Thyroid gland (tissue), 4 donors: ENCODE data around the gene TMEM61. TPM values are rescaled to one million over a fixed set of nuclear protein-coding genes. Genes with fewer than 3 reads are reported as not detected.

ENCODE experiments used
- DNase-seq, 2 donors: peaks; one replicate each; pipeline ENCODE4 v3.0.0-alpha.2; 2019
- H3K27ac ChIP-seq, 3 donors: fragments of 200-600 bp; sonication (generic); 1 replicate in 2 of 3; 2 replicates in 1 of 3; pipeline ENCODE4 v1.5.1; 2016 to 2019; ENCODE audit warnings: mild to moderate bottlenecking in 1 of 3, moderate library complexity in 1 of 3
- H3K27me3 ChIP-seq: fragments of 200-600 bp; sonication (generic); one replicate; pipeline ENCODE4 v1.5.1; 2019
- H3K36me3 ChIP-seq, 2 donors: fragments of 200-600 bp; sonication (generic); one replicate each; pipeline ENCODE4 v1.5.1; 2016 to 2019
- H3K4me1 ChIP-seq, 2 donors: fragments of 200-600 bp; sonication (generic); one replicate each; pipeline ENCODE4 v1.5.1; 2017 to 2019
- H3K4me3 ChIP-seq, 3 donors: fragments of 200-600 bp; sonication (generic); replicated peaks in 1 of 3; 1 replicate in 2 of 3; 2 replicates in 1 of 3; pipeline ENCODE4 v1.5.1; 2016; ENCODE audit warnings: mild to moderate bottlenecking in 1 of 3
- H3K9me3 ChIP-seq: fragments of 200-600 bp; sonication (generic); one replicate; pipeline ENCODE4 v1.5.1; 2017
- POLR2A ChIP-seq, 2 donors: fragments of 450-650 bp; IDR thresholded peaks; one replicate each; pipeline ENCODE4 v1.6.1; 2017; ENCODE audit warnings: antibody characterized with exemption in 2 of 2, mild to moderate bottlenecking in 2 of 2, moderate library complexity in 1 of 2
- WGBS, 2 donors: methylation state at CpG; one replicate each; pipeline ENCODE4 v1.1.5; 2017; 5-methylcytosine and 5-hydroxymethylcytosine counted together
- intact Hi-C: fragments of 100-400 bp; cut with DNase I; formaldehyde crosslinking; loops from one replicate; pipeline ENCODE4 v1.15.1; 2023
- total RNA-seq, 4 donors: library from RNA; depleted of rRNA; stranded (reverse); fragments of >200 nt; gene quantifications; one replicate each; pipeline ENCODE4 v1.2.3, GENCODE V29; 2016
- TF ChIP-seq, protein P1 (sequence below), 6 experiments: fragments of 200-600 bp in 3 of 6; fragments of 450-650 bp in 3 of 6; sonication (generic) in 3 of 6; IDR thresholded peaks; one replicate each; pipeline ENCODE4 v1.5.1; 2016 to 2019; ENCODE audit warnings: antibody characterized with exemption in 6 of 6, mild to moderate bottlenecking in 2 of 6, inconsistent platforms in 1 of 6, moderate library complexity in 1 of 6

Gene TMEM61
- total RNA-seq, 4 donors from 2014 or later, result 0.45 TPM; not detected in 3

- intact Hi-C loops, result no loop called here
- TF ChIP-seq, protein P1, sequence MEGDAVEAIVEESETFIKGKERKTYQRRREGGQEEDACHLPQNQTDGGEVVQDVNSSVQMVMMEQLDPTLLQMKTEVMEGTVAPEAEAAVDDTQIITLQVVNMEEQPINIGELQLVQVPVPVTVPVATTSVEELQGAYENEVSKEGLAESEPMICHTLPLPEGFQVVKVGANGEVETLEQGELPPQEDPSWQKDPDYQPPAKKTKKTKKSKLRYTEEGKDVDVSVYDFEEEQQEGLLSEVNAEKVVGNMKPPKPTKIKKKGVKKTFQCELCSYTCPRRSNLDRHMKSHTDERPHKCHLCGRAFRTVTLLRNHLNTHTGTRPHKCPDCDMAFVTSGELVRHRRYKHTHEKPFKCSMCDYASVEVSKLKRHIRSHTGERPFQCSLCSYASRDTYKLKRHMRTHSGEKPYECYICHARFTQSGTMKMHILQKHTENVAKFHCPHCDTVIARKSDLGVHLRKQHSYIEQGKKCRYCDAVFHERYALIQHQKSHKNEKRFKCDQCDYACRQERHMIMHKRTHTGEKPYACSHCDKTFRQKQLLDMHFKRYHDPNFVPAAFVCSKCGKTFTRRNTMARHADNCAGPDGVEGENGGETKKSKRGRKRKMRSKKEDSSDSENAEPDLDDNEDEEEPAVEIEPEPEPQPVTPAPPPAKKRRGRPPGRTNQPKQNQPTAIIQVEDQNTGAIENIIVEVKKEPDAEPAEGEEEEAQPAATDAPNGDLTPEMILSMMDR (IDR thresholded peaks at IDR 0.05), result no peak
- TF ChIP-seq POLR2A (IDR thresholded peaks at IDR 0.05), result no peak
- 34 to 38% methylated on average over 9 of the region's 9 CpGs for WGBS, 2 donors
- H3K27me3 ChIP-seq, result no peaks in the 10 kb centered on the region
- H3K36me3 ChIP-seq, result no peaks in the 10 kb centered on the region
- no peak overlapping the region for H3K4me3 ChIP-seq
- no peak for DNase-seq
- no peaks in the 10 kb centered on the region for H3K9me3 ChIP-seq
- H3K4me1 ChIP-seq, result peaks cover 0 to 7% of the 10 kb centered on the region in 2 donors
- no peak overlapping the region for H3K27ac ChIP-seq
Measured at GRCh38 chr1:55038974-55039341, 58.5 kb downstream of the TMEM61 start.

- Histone ChIP-seq H3K27ac (no peak within 1 kb of the TSS), H3K4me1 (peaks cover 0 to 7% of the 10 kb centered on the region in 2 donors), H3K9me3 (no peaks in the 10 kb centered on the region), H3K36me3 (no peaks in the 10 kb centered on the region), H3K4me3 (no peak within 1 kb of the TSS), H3K27me3 (no peaks in the 10 kb centered on the region)
- DNase-seq, result no peak
- TF ChIP-seq, protein P1 (IDR thresholded peaks at IDR 0.05), result no peak
- no peak for TF ChIP-seq POLR2A (IDR thresholded peaks at IDR 0.05)
- WGBS, 2 donors, result 3 to 4% methylated on average over 14 to 27 of the region's 67 CpGs
- intact Hi-C loops, result no loop called here
Measured at GRCh38 chr1:55039342-55040082, 59.1 kb downstream of the TMEM61 start, which contains the start of gene PCSK9. Gene PCSK9 (plus strand): TSS chr1:55039548. CDS start chr1:55039838, 290 bp downstream.

DNA sequence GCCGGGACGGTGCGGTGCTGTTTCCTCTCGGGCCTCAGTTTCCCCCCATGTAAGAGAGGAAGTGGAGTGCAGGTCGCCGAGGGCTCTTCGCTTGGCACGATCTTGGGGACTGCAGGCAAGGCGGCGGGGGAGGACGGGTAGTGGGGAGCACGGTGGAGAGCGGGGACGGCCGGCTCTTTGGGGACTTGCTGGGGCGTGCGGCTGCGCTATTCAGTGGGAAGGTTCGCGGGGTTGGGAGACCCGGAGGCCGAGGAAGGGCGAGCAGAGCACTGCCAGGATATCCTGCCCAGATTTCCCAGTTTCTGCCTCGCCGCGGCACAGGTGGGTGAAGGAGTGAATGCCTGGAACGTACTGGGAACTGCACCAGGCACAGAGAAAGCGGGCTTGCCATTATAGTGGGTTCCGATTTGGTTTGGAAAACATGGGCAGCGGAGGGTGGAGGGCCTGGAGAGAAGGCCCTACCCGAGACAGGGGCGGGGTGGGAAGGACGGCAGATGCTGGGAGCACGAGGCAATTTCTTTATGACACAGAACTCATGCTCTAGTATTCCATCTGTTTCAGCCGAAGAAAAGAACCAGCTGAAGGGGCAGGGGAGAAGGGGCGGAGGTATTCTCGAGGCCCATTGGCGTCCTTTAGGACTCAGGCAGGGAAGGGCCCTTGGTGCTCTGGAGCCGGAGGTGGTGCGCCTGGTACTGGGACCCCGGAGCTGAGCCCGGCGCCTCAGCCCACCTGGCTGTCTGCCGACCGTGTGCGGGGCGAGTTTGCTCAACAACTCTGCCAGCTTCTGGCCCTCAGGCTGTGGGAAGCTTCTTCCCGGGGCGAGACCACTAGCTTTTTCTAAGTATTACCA is 59.9 kb downstream of the TMEM61 start:
- 20 to 24% methylated on average over 29 to 49 of the region's 49 CpGs for WGBS, 2 donors
- Histone ChIP-seq H3K4me1 (peaks cover 0 to 7% of the 10 kb centered on the region in 2 donors), H3K27ac (no peak overlapping the region), H3K36me3 (no peaks in the 10 kb centered on the region), H3K9me3 (no peaks in the 10 kb centered on the region), H3K27me3 (no peaks in the 10 kb centered on the region), H3K4me3 (no peak overlapping the region)
- no peak for TF ChIP-seq POLR2A (IDR thresholded peaks at IDR 0.05)
- TF ChIP-seq, protein P1 (IDR thresholded peaks at IDR 0.05), result no peak
- DNase-seq, result no peak
- intact Hi-C loops, result no loop called here

- WGBS, 2 donors, result 34 to 48% methylated on average over 5 of the region's 5 CpGs
- no peak overlapping the region for H3K4me3 ChIP-seq
Measured at GRCh38 chr1:55040933-55041494, 60.6 kb downstream of the TMEM61 start.

More at GRCh38 chr1:55040933-55041494, 60.6 kb downstream of the TMEM61 start:
- Histone ChIP-seq H3K27me3 (no peaks in the 10 kb centered on the region), H3K36me3 (no peaks in the 10 kb centered on the region), H3K27ac (no peak overlapping the region), H3K9me3 (no peaks in the 10 kb centered on the region), H3K4me1 (peaks cover 0 to 7% of the 10 kb centered on the region in 2 donors)
- TF ChIP-seq, protein P1 (IDR thresholded peaks at IDR 0.05), result no peak
- intact Hi-C loops, result no loop called here
- no peak for DNase-seq
